Liver (tissue), 9 donors: ENCODE data around the gene VDR. TPM values are rescaled to one million over a fixed set of nuclear protein-coding genes. Genes with fewer than 3 reads are reported as not detected.

Experiments
- DNase-seq: peaks from one replicate; pipeline ENCODE4 v3.0.0-alpha.2; 2017; ENCODE audit warnings: low spot score
- H3K27ac ChIP-seq, 2 donors: one replicate each; pipeline ENCODE4 v1.7.0; 2013; ENCODE audit warnings: inconsistent platforms in 2 of 2, low read length in 2 of 2, control low read depth in 1 of 2, low read depth in 1 of 2, mild to moderate bottlenecking in 1 of 2
- H3K27me3 ChIP-seq, 4 donors: one replicate each; pipeline versions ENCODE4 v1.6.1 to v1.7.0; 2013; ENCODE audit warnings: low read length in 3 of 4, inconsistent platforms in 1 of 4, mild to moderate bottlenecking in 1 of 4, moderate library complexity in 1 of 4; ENCODE audit not compliant: control insufficient read depth in 4 of 4, insufficient read depth in 4 of 4
- H3K36me3 ChIP-seq, 4 donors: one replicate each; pipeline versions ENCODE4 v1.6.1 to v1.7.0; 2013; ENCODE audit warnings: low read length in 3 of 4, mild to moderate bottlenecking in 3 of 4, low read depth in 1 of 4, moderate library complexity in 1 of 4; ENCODE audit not compliant: control insufficient read depth in 4 of 4, insufficient read depth in 3 of 4
- H3K4me1 ChIP-seq, 4 donors: one replicate each; pipeline versions ENCODE4 v1.6.1 to v1.7.0; 2013; ENCODE audit warnings: low read length in 3 of 4, mild to moderate bottlenecking in 3 of 4, moderate library complexity in 1 of 4; ENCODE audit not compliant: control insufficient read depth in 4 of 4, insufficient read depth in 4 of 4
- H3K4me3 ChIP-seq, 3 donors: one replicate each; pipeline versions ENCODE4 v1.6.1 to v1.7.0; 2013; ENCODE audit warnings: low read length in 3 of 3, control low read depth in 1 of 3, low read depth in 1 of 3, mild to moderate bottlenecking in 1 of 3
- H3K9ac ChIP-seq, 2 donors: one replicate each; pipeline ENCODE4 v1.7.0; 2013; ENCODE audit warnings: low read length in 2 of 2, mild to moderate bottlenecking in 2 of 2, moderate library complexity in 2 of 2, control low read depth in 1 of 2, low read depth in 1 of 2
- H3K9me3 ChIP-seq, 4 donors: one replicate each; pipeline versions ENCODE4 v1.6.1 to v1.7.0; 2013; ENCODE audit warnings: low read length in 3 of 4; ENCODE audit not compliant: control insufficient read depth in 4 of 4
- ATF3 ChIP-seq: IDR thresholded peaks from 2 replicates; pipeline ENCODE4 v1.6.1; 2016; ENCODE audit warnings: antibody characterized with exemption
- EGR1 ChIP-seq, 2 donors: IDR thresholded peaks; 2 replicates each; pipeline ENCODE4 v1.6.1; 2016 to 2018; ENCODE audit warnings: antibody characterized with exemption in 2 of 2, low read depth in 2 of 2
- FOXA1 ChIP-seq: IDR thresholded peaks from 2 replicates; pipeline ENCODE4 v1.6.1; 2016; ENCODE audit warnings: antibody characterized with exemption
- GABPA ChIP-seq, 2 donors: IDR thresholded peaks in 1 of 2; conservative IDR thresholded peaks in 1 of 2; 2 replicates each; pipeline ENCODE4 v1.6.1; 2016; ENCODE audit warnings: antibody characterized with exemption in 2 of 2, mild to moderate bottlenecking in 1 of 2, moderate library complexity in 1 of 2
- HNF4A ChIP-seq, 2 donors: conservative IDR thresholded peaks; 2 replicates each; pipeline ENCODE4 v1.6.1; 2016; ENCODE audit warnings: antibody characterized with exemption in 2 of 2, mild to moderate bottlenecking in 2 of 2
- JUND ChIP-seq, 2 donors: IDR thresholded peaks; 2 replicates each; pipeline ENCODE4 v1.6.1; 2016; ENCODE audit warnings: antibody characterized with exemption in 2 of 2
- MAX ChIP-seq: IDR thresholded peaks from 2 replicates; pipeline ENCODE4 v1.6.1; 2016; ENCODE audit warnings: antibody characterized with exemption
- NR2F2 ChIP-seq: IDR thresholded peaks from 2 replicates; pipeline ENCODE4 v1.6.1; 2016; ENCODE audit warnings: antibody characterized with exemption
- RAD21 ChIP-seq, 2 donors: IDR thresholded peaks; 2 replicates each; pipeline ENCODE4 v1.6.1; 2016; ENCODE audit warnings: antibody characterized with exemption in 2 of 2, mild to moderate bottlenecking in 2 of 2
- RXRA ChIP-seq, 2 donors: IDR thresholded peaks; 2 replicates each; pipeline ENCODE4 v1.6.1; 2017 to 2018; ENCODE audit warnings: antibody characterized with exemption in 2 of 2, mild to moderate bottlenecking in 1 of 2
- SP1 ChIP-seq: IDR thresholded peaks from 2 replicates; pipeline ENCODE4 v1.6.1; 2018; ENCODE audit warnings: antibody characterized with exemption, mild to moderate bottlenecking
- YY1 ChIP-seq: IDR thresholded peaks from 2 replicates; pipeline ENCODE4 v1.6.1; 2016; ENCODE audit warnings: antibody characterized with exemption, mild to moderate bottlenecking
- ZBTB33 ChIP-seq: IDR thresholded peaks from 2 replicates; pipeline ENCODE4 v1.6.1; 2016; ENCODE audit warnings: antibody characterized with exemption
- WGBS: extraction: QIAGEN DNeasy Blood & Tissue Kit; methylation state at CpG from one replicate; pipeline ENCODE4 v1.1.7; 2013; 5-methylcytosine and 5-hydroxymethylcytosine counted together
- polyA plus RNA-seq, 2 donors: library from polyadenylated mRNA; stranded (reverse) in 1 of 2; unstranded in 1 of 2; fragments of 200-250 nt in 1 of 2; fragments of >200 nt in 1 of 2; fragmentation: Nextera tagmentation in 1 of 2; extraction: Ambion mirVana in 1 of 2; gene quantifications; one replicate each; pipeline versions ENCODE4 v1.2.1 to v1.2.3, GENCODE V29; 2013 to 2015
- total RNA-seq, 2 donors: library from RNA; depleted of rRNA; stranded (reverse); fragments of >200 nt; gene quantifications; one replicate each; pipeline ENCODE4 v1.2.3, GENCODE V29; 2014
- TF ChIP-seq, protein P1 (sequence below): fragments of 150-350 bp; IDR thresholded peaks from 2 replicates; pipeline ENCODE4 v1.5.1; 2017; ENCODE audit warnings: improper control_type of control experiment, low read depth, low read length; ENCODE audit not compliant: missing input control
- donor health status: healthy.
- donor health status: healthy.
- donor health status: healthy.
- donor health status: healthy.
- donor health status: healthy.

VDR gene
- total and polyA plus RNA-seq, 4 donors: 0.25 to 0.47 (median 0.35) TPM

DNA sequence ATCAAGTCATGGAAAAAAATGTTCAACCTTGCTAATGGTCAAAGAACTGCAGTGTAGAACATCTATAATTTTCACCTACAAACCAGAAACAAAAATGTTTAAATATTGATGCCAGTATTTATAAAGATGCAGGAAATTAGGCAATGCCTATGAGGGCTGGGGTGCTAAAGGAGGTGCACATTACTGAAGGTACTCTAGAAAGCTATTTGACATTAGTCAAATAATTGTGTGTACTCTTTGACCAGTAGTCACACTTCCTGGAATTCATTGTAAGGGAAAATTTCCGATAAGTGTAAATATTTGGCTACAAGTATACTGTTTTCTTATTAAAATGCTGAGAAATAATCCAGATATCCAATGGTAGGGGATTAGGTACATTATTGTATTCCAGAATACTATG lies 48.7 kb downstream of the VDR start:
- Histone ChIP-seq H3K27me3 (no peaks in the 10 kb centered on the region), H3K4me3 (no peak overlapping the region), H3K9ac (no peak overlapping the region), H3K9me3 (no peaks in the 10 kb centered on the region), H3K36me3 (no peaks in the 10 kb centered on the region), H3K4me1 (peaks cover 18 to 59% (median 48%) of the 10 kb centered on the region in 4 donors), H3K27ac (peak overlapping the region in 1 of 2 donors; percentile 3)
- DNase-seq: no peak
- TF ChIP-seq EGR1 (IDR thresholded peaks at IDR 0.05; ENCODE audit: low read depth in 2 of 2): no peak
- TF ChIP-seq ATF3: no peak
- TF ChIP-seq SP1: no peak
- TF ChIP-seq, protein P1, sequence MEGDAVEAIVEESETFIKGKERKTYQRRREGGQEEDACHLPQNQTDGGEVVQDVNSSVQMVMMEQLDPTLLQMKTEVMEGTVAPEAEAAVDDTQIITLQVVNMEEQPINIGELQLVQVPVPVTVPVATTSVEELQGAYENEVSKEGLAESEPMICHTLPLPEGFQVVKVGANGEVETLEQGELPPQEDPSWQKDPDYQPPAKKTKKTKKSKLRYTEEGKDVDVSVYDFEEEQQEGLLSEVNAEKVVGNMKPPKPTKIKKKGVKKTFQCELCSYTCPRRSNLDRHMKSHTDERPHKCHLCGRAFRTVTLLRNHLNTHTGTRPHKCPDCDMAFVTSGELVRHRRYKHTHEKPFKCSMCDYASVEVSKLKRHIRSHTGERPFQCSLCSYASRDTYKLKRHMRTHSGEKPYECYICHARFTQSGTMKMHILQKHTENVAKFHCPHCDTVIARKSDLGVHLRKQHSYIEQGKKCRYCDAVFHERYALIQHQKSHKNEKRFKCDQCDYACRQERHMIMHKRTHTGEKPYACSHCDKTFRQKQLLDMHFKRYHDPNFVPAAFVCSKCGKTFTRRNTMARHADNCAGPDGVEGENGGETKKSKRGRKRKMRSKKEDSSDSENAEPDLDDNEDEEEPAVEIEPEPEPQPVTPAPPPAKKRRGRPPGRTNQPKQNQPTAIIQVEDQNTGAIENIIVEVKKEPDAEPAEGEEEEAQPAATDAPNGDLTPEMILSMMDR: no peak
- no peak for TF ChIP-seq YY1
- TF ChIP-seq GABPA (IDR thresholded peaks at IDR 0.05 in 1 of 2, conservative IDR thresholded peaks at IDR 0.05 in 1 of 2): no peak
- no peak for TF ChIP-seq NR2F2
- TF ChIP-seq RXRA (IDR thresholded peaks at IDR 0.05): no peak
- TF ChIP-seq JUND (IDR thresholded peaks at IDR 0.05): no peak
- no peak for TF ChIP-seq ZBTB33
- no peak for TF ChIP-seq MAX
- no peak for TF ChIP-seq RAD21 (IDR thresholded peaks at IDR 0.05)
- TF ChIP-seq FOXA1: no peak
- 40% methylated on average over 1 of the region's 1 CpG for WGBS

DNA sequence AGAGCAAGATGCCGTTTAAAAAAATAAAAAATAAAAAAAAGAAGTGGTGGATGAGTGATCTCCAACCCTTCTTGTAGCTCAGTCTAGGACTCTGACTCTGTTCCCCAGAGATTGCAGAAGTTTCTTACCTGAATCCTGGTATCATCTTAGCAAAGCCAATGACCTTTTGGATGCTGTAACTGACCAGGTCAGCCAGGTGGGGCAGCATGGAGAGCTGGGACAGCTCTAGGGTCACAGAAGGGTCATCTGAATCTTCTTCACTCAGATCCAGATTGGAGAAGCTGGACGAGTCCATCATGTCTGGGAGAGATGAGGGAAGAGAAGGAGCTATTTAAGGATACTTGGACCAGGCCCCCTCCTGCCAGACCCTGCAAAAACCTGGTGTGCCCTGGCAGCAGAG lies 49.3 kb downstream of the VDR start:
- no peak overlapping the region for H3K4me3 ChIP-seq
- no peaks in the 10 kb centered on the region for H3K36me3 ChIP-seq
- H3K27me3 ChIP-seq: no peaks in the 10 kb centered on the region
- no peak for DNase-seq
- no peak overlapping the region for H3K9ac ChIP-seq
- WGBS: 67% methylated on average over 2 of the region's 2 CpGs
- H3K9me3 ChIP-seq: no peaks in the 10 kb centered on the region
- H3K27ac ChIP-seq: peak overlapping the region in 1 of 2 donors; percentile 3
- TF ChIP-seq, protein P1: no peak
- TF ChIP-seq SP1 (peak; percentile 37), ZBTB33 (no peak), YY1 (no peak), HNF4A (conservative IDR thresholded peaks at IDR 0.05) (peak; percentile 47 to 60), GABPA (IDR thresholded peaks at IDR 0.05 in 1 of 2, conservative IDR thresholded peaks at IDR 0.05 in 1 of 2) (no peak), JUND (IDR thresholded peaks at IDR 0.05) (no peak), RXRA (IDR thresholded peaks at IDR 0.05) (peak; percentile 89 to 92), NR2F2 (no peak)
- peaks cover 19 to 62% (median 52%) of the 10 kb centered on the region in 4 donors for H3K4me1 ChIP-seq
